Lower lobe of right lung (tissue), 2 donors: Measurements from ENCODE around the gene SPATA31C1. TPM values are rescaled to one million over a fixed set of nuclear protein-coding genes. Genes with fewer than 3 reads are reported as not detected.

ENCODE experiments used
- ATAC-seq, 2 donors: fragments of 200-7000 bp; cut with Tn5 transposase; one replicate each; pipeline ENCODE4 v1.9.1; 2020 to 2022; ENCODE audit warnings: mild to moderate bottlenecking in 2 of 2, moderate library complexity in 2 of 2
- DNase-seq: peaks from one replicate; pipeline ENCODE4 v3.0.0-alpha.2; 2020
- H3K27ac ChIP-seq: fragments of 200-600 bp; one replicate; pipeline ENCODE4 v1.8.0; 2022
- H3K27me3 ChIP-seq: fragments of 200-600 bp; one replicate; pipeline ENCODE4 v1.8.0; 2022; ENCODE audit warnings: low read depth
- H3K36me3 ChIP-seq: fragments of 200-600 bp; one replicate; pipeline ENCODE4 v1.8.0; 2022; ENCODE audit warnings: mild to moderate bottlenecking
- H3K4me1 ChIP-seq: fragments of 200-600 bp; one replicate; pipeline ENCODE4 v1.8.0; 2022
- H3K4me3 ChIP-seq: fragments of 200-600 bp; one replicate; pipeline ENCODE4 v1.8.0; 2022; ENCODE audit warnings: mild to moderate bottlenecking
- H3K9me3 ChIP-seq: fragments of 200-600 bp; one replicate; pipeline ENCODE4 v1.8.0; 2022
- CTCF ChIP-seq: fragments of 200-600 bp; IDR thresholded peaks from one replicate; pipeline ENCODE4 v1.8.0; 2022; ENCODE audit warnings: antibody characterized with exemption, mild to moderate bottlenecking
- intact Hi-C: fragments of 100-400 bp; cut with DNase I; formaldehyde crosslinking; loops from one replicate; pipeline ENCODE4 v1.11.0; 2022
- total RNA-seq: library from RNA; stranded (reverse); fragmentation: NEBNext Ultra II Directional; extraction: Animal tissue kit (Norgen Biotek cat#: 25700); gene quantifications from one replicate; pipeline ENCODE4 v1.2.1, GENCODE V29; 2021
- donor health status: DM: no; HTN: yes; CAD: no; lungs with severe emphysema.

The SPATA31C1 gene
- total RNA-seq, 1 donor from 2014 or later = not detected

- H3K4me1 ChIP-seq = no peaks in the 10 kb centered on the region
- ATAC-seq (no peak), DNase-seq (no peak)
- H3K27ac ChIP-seq = no peak overlapping the region
- no peak overlapping the region for H3K4me3 ChIP-seq
- TF ChIP-seq CTCF = no peak
- H3K27me3 ChIP-seq = no peaks in the 10 kb centered on the region
- no peaks in the 10 kb centered on the region for H3K9me3 ChIP-seq
- no peaks in the 10 kb centered on the region for H3K36me3 ChIP-seq
- intact Hi-C loops = no loop called here
Measured at GRCh38 chr9:87957839-87958238, 40.1 kb downstream of the SPATA31C1 start.

- no peak for TF ChIP-seq CTCF
- no peaks in the 10 kb centered on the region for H3K9me3 ChIP-seq
- intact Hi-C loops = no loop called here
- no peak overlapping the region for H3K27ac ChIP-seq
- ATAC-seq (no peak), DNase-seq (no peak)
- no peaks in the 10 kb centered on the region for H3K36me3 ChIP-seq
- no peaks in the 10 kb centered on the region for H3K27me3 ChIP-seq
- H3K4me1 ChIP-seq = no peaks in the 10 kb centered on the region
- H3K4me3 ChIP-seq = no peak overlapping the region
Measured at GRCh38 chr9:87958591-87958990, 40.8 kb downstream of the SPATA31C1 start.

- H3K27me3 ChIP-seq = no peaks in the 10 kb centered on the region
- no peak overlapping the region for H3K4me3 ChIP-seq
- DNase-seq = no peak
- ATAC-seq = no peak
- no peaks in the 10 kb centered on the region for H3K36me3 ChIP-seq
- H3K9me3 ChIP-seq = no peaks in the 10 kb centered on the region
- no peaks in the 10 kb centered on the region for H3K4me1 ChIP-seq
- intact Hi-C loops = no loop called here
- no peak overlapping the region for H3K27ac ChIP-seq
- TF ChIP-seq CTCF = no peak
Measured at GRCh38 chr9:87959916-87960581, 42.3 kb downstream of the SPATA31C1 start.

- ATAC-seq = no peak
- intact Hi-C loops = no loop called here
- H3K27ac ChIP-seq = no peak overlapping the region
- no peak for DNase-seq
- H3K36me3 ChIP-seq = peaks cover 9% of the 10 kb centered on the region
- H3K9me3 ChIP-seq = no peaks in the 10 kb centered on the region
- no peak for TF ChIP-seq CTCF
- H3K4me3 ChIP-seq = no peak overlapping the region
- H3K4me1 ChIP-seq = no peaks in the 10 kb centered on the region
- H3K27me3 ChIP-seq = no peaks in the 10 kb centered on the region
Measured at GRCh38 chr9:87963770-87964169, 46.0 kb downstream of the SPATA31C1 start.

GRCh38 chr9:87964826-87965225, 47.1 kb downstream of the SPATA31C1 start:
- no peak for TF ChIP-seq CTCF
- no peak for DNase-seq

More at GRCh38 chr9:87964826-87965225, 47.1 kb downstream of the SPATA31C1 start:
- no peak overlapping the region for H3K27ac ChIP-seq
- ATAC-seq = no peak
- intact Hi-C loops = no loop called here
- H3K36me3 ChIP-seq = peaks cover 14% of the 10 kb centered on the region
- H3K4me3 ChIP-seq = no peak overlapping the region
- H3K9me3 ChIP-seq = no peaks in the 10 kb centered on the region
- H3K4me1 ChIP-seq = no peaks in the 10 kb centered on the region
- H3K27me3 ChIP-seq = no peaks in the 10 kb centered on the region
